Vagina (tissue), 2 donors: ENCODE data around the gene SPTY2D1. TPM values are rescaled to one million over a fixed set of nuclear protein-coding genes. Genes with fewer than 3 reads are reported as not detected.

Source experiments
- DNase-seq, 2 donors: peaks; one replicate each; pipeline ENCODE4 v3.0.0-alpha.2; 2017; ENCODE audit errors: extremely low spot score in 2 of 2
- H3K27ac ChIP-seq: fragments of 200-600 bp; sonication (generic); one replicate; pipeline ENCODE4 v1.5.1; 2019
- H3K27me3 ChIP-seq: fragments of 200-600 bp; sonication (generic); one replicate; pipeline ENCODE4 v1.5.1; 2019
- H3K36me3 ChIP-seq, 2 donors: fragments of 200-600 bp; sonication (generic); one replicate each; pipeline ENCODE4 v1.5.1; 2017 to 2019
- H3K4me1 ChIP-seq: fragments of 200-600 bp; sonication (generic); one replicate; pipeline ENCODE4 v1.5.1; 2019
- H3K4me3 ChIP-seq, 2 donors: fragments of 200-600 bp; sonication (generic); 1 replicate in 1 of 2; 2 replicates in 1 of 2; pipeline ENCODE4 v1.5.1; 2016 to 2019
- H3K9me3 ChIP-seq: fragments of 200-600 bp; sonication (generic); one replicate; pipeline ENCODE4 v1.5.1; 2019
- POLR2A ChIP-seq, 2 donors: fragments of 450-650 bp; IDR thresholded peaks; one replicate each; pipeline ENCODE4 v1.6.1; 2017; ENCODE audit warnings: antibody characterized with exemption in 2 of 2, mild to moderate bottlenecking in 2 of 2, moderate library complexity in 2 of 2
- POLR2AphosphoS5 ChIP-seq, 2 donors: sonication (generic); formaldehyde crosslinking; IDR thresholded peaks; one replicate each; pipeline ENCODE4 v1.9.0; 2017; ENCODE audit warnings: antibody characterized with exemption in 2 of 2, mild to moderate bottlenecking in 2 of 2, low read depth in 1 of 2; ENCODE audit not compliant: insufficient read depth in 1 of 2
- intact Hi-C: fragments of 100-400 bp; cut with DNase I; formaldehyde crosslinking; loops from one replicate; pipeline ENCODE4 v1.15.1; 2023
- total RNA-seq: library from RNA; depleted of rRNA; stranded (reverse); fragments of >200 nt; gene quantifications from one replicate; pipeline ENCODE4 v1.2.3, GENCODE V29; 2016
- TF ChIP-seq, protein P1 (sequence below), 3 experiments: fragments of 450-650 bp in 2 of 3; fragments of 200-600 bp in 1 of 3; sonication (generic) in 1 of 3; IDR thresholded peaks; one replicate each; pipeline ENCODE4 v1.5.1; 2017 to 2019; ENCODE audit warnings: antibody characterized with exemption in 3 of 3, mild to moderate bottlenecking in 2 of 3, moderate library complexity in 2 of 3

SPTY2D1 gene
- total RNA-seq, 1 donor from 2014 or later = 23.8 TPM

DNA sequence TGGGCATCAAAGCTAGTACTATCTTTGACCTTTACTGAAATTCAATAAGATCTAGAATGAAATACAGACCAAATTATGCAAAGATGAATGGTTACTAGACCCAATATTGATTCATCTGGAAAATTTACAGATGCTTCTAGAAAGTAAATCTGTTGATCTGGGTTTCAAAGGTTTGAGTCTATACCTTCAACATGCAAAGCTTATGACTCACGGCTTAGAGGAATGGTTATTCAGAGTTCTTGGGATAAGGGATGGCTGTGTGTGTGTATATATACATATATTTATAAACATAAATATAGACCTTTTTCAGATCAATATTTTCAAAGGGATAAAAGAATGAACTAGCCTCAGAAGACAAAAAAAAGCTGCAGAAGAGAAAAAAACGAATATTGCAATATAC is 1.3 kb downstream of the SPTY2D1 start:
- intact Hi-C loops = loop anchor here (10.0 kb wide), 1 partner anchor 92 kb away; the partner anchor contains the start of gene IGSF22
- TF ChIP-seq POLR2AphosphoS5 (IDR thresholded peaks at IDR 0.05; ENCODE audit: insufficient read depth in 1 of 2, low read depth in 1 of 2) = no peak
- Histone ChIP-seq H3K27ac (no peak overlapping the region), H3K4me3 (peak overlapping the region; percentile 61 to 69), H3K4me1 (peaks cover 27% of the 10 kb centered on the region), H3K9me3 (no peaks in the 10 kb centered on the region), H3K36me3 (no peaks in the 10 kb centered on the region), H3K27me3 (no peaks in the 10 kb centered on the region)
- DNase-seq = no peak

DNA sequence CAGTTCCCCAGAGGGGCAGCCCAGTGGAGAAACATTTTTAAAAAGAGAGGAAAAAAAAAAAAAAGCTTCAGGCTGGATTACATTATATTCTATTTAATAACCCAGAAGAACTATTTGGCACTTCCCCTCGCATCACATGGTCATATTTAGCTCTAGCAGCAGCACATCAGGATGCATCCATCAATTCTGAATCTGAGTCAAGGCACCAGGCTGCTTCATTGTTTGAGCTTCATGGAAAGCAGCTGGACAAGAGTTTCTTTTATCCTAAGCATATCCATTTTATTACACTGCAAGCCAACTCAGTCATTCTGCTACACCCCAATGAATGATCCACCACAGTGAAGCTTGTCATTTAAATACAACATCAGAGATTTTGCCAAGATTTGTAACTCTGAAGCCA is 10.0 kb downstream of the SPTY2D1 start:
- Histone ChIP-seq H3K27me3 (no peaks in the 10 kb centered on the region), H3K36me3 (no peaks in the 10 kb centered on the region), H3K4me1 (peaks cover 31% of the 10 kb centered on the region), H3K4me3 (no peak overlapping the region), H3K9me3 (no peaks in the 10 kb centered on the region), H3K27ac (no peak overlapping the region)
- intact Hi-C loops = no loop called here
- TF ChIP-seq POLR2AphosphoS5 (IDR thresholded peaks at IDR 0.05; ENCODE audit: insufficient read depth in 1 of 2, low read depth in 1 of 2) (no peak), POLR2A (IDR thresholded peaks at IDR 0.05) (no peak)
- TF ChIP-seq, protein P1, sequence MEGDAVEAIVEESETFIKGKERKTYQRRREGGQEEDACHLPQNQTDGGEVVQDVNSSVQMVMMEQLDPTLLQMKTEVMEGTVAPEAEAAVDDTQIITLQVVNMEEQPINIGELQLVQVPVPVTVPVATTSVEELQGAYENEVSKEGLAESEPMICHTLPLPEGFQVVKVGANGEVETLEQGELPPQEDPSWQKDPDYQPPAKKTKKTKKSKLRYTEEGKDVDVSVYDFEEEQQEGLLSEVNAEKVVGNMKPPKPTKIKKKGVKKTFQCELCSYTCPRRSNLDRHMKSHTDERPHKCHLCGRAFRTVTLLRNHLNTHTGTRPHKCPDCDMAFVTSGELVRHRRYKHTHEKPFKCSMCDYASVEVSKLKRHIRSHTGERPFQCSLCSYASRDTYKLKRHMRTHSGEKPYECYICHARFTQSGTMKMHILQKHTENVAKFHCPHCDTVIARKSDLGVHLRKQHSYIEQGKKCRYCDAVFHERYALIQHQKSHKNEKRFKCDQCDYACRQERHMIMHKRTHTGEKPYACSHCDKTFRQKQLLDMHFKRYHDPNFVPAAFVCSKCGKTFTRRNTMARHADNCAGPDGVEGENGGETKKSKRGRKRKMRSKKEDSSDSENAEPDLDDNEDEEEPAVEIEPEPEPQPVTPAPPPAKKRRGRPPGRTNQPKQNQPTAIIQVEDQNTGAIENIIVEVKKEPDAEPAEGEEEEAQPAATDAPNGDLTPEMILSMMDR (IDR thresholded peaks at IDR 0.05) = no peak
- no peak for DNase-seq

DNA sequence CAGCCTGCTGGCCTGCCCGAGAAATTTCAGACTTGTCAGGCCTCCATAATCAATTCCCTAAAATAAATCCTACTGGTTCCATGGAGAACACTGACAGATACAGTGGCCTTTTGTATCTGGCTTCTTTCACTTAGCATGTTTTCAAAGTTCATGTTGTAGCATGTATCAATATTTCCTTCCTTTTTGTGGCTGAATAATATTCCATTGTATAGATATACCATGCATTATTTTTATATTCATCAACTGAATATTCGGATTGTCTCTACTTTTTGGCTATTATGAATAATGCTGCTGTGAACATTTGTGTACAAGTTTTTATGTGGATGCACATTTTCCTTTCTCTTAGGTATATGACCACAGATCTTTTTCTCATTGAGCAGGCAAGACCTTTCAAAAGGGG is 10.4 kb downstream of the SPTY2D1 start:
- H3K27me3 ChIP-seq = no peaks in the 10 kb centered on the region
- H3K4me1 ChIP-seq = peaks cover 31% of the 10 kb centered on the region
- H3K27ac ChIP-seq = no peak overlapping the region
- intact Hi-C loops = no loop called here
- no peaks in the 10 kb centered on the region for H3K36me3 ChIP-seq
- no peaks in the 10 kb centered on the region for H3K9me3 ChIP-seq
- DNase-seq = no peak
- no peak overlapping the region for H3K4me3 ChIP-seq
- TF ChIP-seq, protein P1 (IDR thresholded peaks at IDR 0.05) = no peak
- TF ChIP-seq POLR2A (IDR thresholded peaks at IDR 0.05) (no peak), POLR2AphosphoS5 (IDR thresholded peaks at IDR 0.05; ENCODE audit: insufficient read depth in 1 of 2, low read depth in 1 of 2) (no peak)

DNA sequence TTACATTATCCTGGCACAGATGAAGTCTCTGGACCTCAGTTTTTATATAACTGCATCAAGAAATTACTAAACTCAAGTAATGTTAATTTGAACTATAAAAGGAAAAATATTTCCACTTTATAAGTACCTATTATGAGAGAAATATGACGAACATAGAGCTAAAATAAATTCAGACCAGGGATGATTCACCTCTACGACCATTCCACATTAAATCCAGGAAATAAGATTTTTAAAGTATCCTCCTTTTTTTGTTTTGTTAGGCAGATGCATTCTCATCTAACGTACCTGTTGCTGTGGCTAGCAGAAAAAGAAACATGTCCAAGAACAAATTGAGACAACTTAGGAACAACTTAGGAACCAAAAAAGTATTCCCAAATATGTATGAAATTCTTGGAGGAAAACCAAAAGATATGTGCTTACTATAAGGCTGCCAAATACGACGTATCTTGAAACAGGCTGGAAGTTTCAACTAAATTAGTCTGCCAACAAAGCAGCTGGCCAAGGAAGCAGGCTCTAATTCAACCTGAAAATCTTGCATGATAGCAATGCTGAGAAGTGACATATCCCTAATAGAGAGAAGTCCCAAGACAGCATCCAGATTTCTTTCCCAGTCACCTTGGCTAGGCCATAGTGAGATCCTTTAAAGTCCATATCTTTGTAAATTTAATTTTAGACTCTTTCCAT is 15.7 kb downstream of the SPTY2D1 start:
- Histone ChIP-seq H3K4me3 (no peak overlapping the region), H3K4me1 (peaks cover 24% of the 10 kb centered on the region), H3K36me3 (peaks cover 0 to 24% of the 10 kb centered on the region in 2 donors), H3K27ac (no peak overlapping the region), H3K9me3 (no peaks in the 10 kb centered on the region), H3K27me3 (no peaks in the 10 kb centered on the region)
- no peak for DNase-seq
- TF ChIP-seq POLR2AphosphoS5 (IDR thresholded peaks at IDR 0.05; ENCODE audit: insufficient read depth in 1 of 2, low read depth in 1 of 2) = no peak
- intact Hi-C loops = no loop called here

DNA sequence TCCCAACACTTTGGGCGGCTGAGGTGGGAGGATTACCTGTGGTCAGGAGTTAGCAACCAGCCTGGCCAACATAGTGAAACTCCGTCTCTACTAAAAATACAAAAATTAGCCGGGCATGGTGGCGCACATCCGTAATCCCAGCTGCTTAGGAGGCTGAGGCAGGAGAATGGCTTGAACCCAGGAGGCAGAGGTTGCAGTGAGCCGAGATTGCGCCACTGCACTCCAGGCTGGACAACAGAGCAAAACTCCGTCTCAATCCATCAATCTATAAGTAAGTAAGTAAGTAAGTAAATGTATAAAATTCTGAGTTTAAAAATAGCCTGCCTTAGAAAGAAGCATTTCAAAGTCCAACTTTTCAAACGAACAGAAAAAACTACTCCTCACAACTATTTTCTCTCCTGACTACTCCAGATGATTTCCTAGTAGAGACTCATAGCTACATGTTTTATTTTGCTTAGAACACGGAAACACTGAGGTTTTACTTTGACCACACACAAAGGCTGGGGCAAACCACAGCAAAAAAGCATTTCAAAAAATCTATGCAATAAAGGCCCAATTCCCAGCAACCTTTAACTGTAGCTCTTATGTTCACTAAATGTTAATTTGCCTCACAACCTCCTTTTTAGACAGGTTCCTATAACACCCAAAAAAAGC is 16.3 kb downstream of the SPTY2D1 start:
- no peak for DNase-seq
- Histone ChIP-seq H3K27ac (no peak overlapping the region), H3K36me3 (peaks cover 3 to 28% of the 10 kb centered on the region in 2 donors), H3K4me1 (peaks cover 24% of the 10 kb centered on the region), H3K4me3 (no peak overlapping the region), H3K9me3 (no peaks in the 10 kb centered on the region), H3K27me3 (no peaks in the 10 kb centered on the region)
- intact Hi-C loops = no loop called here
- TF ChIP-seq, protein P1 (IDR thresholded peaks at IDR 0.05) = no peak
- TF ChIP-seq POLR2AphosphoS5 (IDR thresholded peaks at IDR 0.05; ENCODE audit: insufficient read depth in 1 of 2, low read depth in 1 of 2) (no peak), POLR2A (IDR thresholded peaks at IDR 0.05) (no peak)
